Measurements from ENCODE around the gene CMTM2. TPM values are rescaled to one million over a fixed set of nuclear protein-coding genes. Genes with fewer than 3 reads are reported as not detected.

CMTM2 gene
- total RNA-seq, 1 donor from 2014 or later = 3.1 TPM

DNA sequence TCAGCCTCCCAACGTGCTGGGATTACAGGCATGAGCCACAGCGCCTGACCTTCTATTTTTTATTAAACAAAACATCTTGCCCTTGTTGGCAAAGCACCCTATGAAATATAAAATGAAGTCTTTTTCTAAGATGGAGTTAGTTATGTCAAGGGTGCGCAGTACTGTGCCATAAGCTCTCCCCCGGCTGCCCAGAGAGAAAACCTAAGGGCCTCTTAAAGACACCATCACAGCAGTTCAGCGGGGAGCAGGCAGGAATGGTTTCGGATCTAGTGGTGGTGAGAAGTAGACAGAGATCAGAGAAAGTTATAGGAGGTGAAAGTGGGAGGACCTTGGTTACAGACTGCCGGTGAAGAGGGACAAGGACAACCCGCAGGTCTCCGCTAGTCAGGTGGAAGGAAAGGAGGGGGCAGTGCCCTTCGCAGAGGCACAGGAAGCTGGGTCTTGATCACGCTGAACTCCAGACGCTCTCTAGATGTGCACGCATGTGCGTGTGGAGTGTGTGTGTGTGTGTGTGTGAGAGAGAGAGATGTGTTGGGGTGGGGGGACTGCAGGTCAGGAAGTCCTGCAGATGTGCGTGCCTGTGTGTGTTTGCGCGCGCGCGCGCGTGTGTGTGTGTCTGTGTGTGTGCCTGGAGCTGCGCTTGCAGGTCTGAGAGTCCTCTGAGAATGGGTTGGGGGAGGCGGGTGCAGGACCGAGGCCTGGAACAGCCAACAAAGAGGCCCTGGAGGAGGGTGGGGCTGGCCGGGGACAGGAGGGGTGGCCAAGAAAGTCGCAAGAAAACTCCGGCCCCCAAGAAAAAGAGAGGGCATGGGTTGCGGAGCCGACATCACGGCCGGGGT, 24.5 kb downstream of the CMTM2 start:
- no peaks in the 10 kb centered on the region for H3K27me3 ChIP-seq
- no peaks in the 10 kb centered on the region for H3K36me3 ChIP-seq
- peaks cover 13% of the 10 kb centered on the region for H3K4me1 ChIP-seq
- peak overlapping the region; percentile 78 for H3K4me3 ChIP-seq
- peak; percentile 80 for DNase-seq
- intact Hi-C loops (cut with DNase I) = no loop called here
- no peaks in the 10 kb centered on the region for H3K9me3 ChIP-seq
- peak; percentile 17 for ATAC-seq
- TF ChIP-seq CTCF (IDR thresholded peaks at IDR 0.05) = no peak
- peak overlapping the region; percentile 89 for H3K27ac ChIP-seq

GRCh38 chr16:66604376-66605176, 25.3 kb downstream of the CMTM2 start, which contains the start of gene CMTM3:
Gene CMTM3, plus strand, starts transcription at chr16:66604704. Its CDS starts 102 bp downstream, at chr16:66604806.
- peak within 1 kb of the TSS; percentile 78 for H3K4me3 ChIP-seq
- H3K4me1 ChIP-seq = peaks cover 15% of the 10 kb centered on the region
- intact Hi-C loops (cut with DNase I) = no loop called here
- ATAC-seq = peak; percentile 74
- H3K36me3 ChIP-seq = no peaks in the 10 kb centered on the region
- H3K27ac ChIP-seq = peak within 1 kb of the TSS; percentile 89
- peak; percentile 87 for DNase-seq
- H3K9me3 ChIP-seq = no peaks in the 10 kb centered on the region
- H3K27me3 ChIP-seq = no peaks in the 10 kb centered on the region
- peak; percentile 69 for TF ChIP-seq CTCF (IDR thresholded peaks at IDR 0.05)

GRCh38 chr16:66605177-66605978, 26.1 kb downstream of the CMTM2 start:
- DNase-seq (peak; percentile 84), ATAC-seq (peak; percentile 55)
- no peak for TF ChIP-seq CTCF (IDR thresholded peaks at IDR 0.05)
- intact Hi-C loops (cut with DNase I) = no loop called here
- Histone ChIP-seq H3K4me1 (peaks cover 15% of the 10 kb centered on the region), H3K27ac (peak overlapping the region; percentile 89), H3K36me3 (peaks cover 8% of the 10 kb centered on the region), H3K4me3 (peak overlapping the region; percentile 78), H3K27me3 (no peaks in the 10 kb centered on the region), H3K9me3 (no peaks in the 10 kb centered on the region)

DNA sequence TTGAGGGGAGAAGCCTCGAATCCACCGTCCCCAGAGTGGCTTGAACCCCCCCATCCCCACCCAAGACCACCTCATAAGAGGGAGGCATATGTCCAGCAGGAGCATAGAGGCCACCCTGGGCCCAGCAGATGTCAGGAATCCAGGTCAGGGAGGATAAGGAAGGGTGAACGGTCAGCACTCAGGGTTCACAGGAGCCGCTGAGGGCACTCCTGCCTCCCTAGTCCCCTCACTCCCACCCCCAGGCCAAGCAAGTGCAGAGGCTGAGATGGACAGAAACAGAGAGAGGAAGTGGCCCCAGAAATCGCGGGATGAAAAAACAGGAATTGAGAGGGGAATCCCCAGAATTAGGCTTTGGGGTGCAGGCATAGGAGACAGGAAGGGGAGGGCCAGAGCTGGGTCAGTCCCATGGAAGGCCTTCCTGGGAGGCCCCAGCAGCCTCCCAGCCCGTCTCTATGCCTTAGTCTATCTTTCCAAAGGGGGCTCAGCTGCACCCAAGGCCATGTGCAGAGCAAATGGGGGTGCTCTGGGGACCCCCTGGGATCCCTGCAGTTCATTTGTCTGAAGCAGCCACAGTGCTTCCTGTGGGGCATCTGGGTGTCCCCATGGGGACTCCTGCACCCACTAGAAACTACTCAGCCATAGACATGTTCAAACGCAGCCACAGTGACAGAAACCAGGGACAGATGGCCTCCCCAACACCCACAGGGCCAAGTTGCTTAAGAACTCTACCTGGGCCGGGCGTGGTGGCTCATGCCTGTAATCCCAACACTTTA, 26.9 kb downstream of the CMTM2 start:
- ATAC-seq = no peak
- H3K27ac ChIP-seq = peak overlapping the region; percentile 89
- intact Hi-C loops (cut with DNase I) = no loop called here
- no peaks in the 10 kb centered on the region for H3K9me3 ChIP-seq
- no peak for DNase-seq
- no peaks in the 10 kb centered on the region for H3K27me3 ChIP-seq
- peaks cover 16% of the 10 kb centered on the region for H3K36me3 ChIP-seq
- H3K4me3 ChIP-seq = peak overlapping the region; percentile 78
- H3K4me1 ChIP-seq = peaks cover 15% of the 10 kb centered on the region
- no peak for TF ChIP-seq CTCF (IDR thresholded peaks at IDR 0.05)
